Stimulated activated CD4-positive, alpha-beta T cell treated with anti-CD3 and anti-CD28 coated beads, Interleukin-15, amount 100 ng/mL, for 24 hours (primary cell): ENCODE results near the gene SDK1.

Experiments used
- DNase-seq: peaks from one replicate; pipeline ENCODE4 v3.0.0-alpha.2; 2020

Gene SDK1

DNA sequence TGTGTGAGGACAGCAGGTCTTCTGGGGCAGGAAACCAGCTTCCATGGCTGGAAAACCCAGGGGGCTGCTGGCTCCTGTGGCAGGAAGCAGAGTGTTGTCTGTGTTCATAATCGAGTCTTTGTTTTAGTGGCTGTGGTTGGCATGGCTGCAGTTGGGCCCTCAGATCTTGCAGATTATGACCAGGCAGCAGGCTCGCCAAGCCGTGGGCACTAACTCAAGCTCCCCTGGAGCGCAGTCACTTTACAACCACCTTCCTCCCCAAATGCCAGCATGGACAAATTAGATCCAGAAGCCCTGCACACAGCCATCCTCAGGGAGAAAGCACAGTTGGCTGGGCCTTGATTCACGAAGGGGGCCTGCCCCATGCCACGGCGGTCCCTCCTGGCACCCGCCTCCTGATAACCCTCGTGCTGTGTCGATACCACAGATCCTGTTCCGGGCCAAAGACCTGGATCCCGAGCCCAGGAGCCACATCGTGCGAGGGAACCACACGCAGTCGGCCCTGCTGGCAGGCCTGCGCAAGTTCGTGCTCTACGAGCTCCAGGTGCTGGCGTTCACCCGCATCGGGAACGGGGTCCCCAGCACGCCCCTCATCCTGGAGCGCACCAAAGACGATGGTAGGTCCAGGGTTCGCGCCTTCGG, 828.5 kb downstream of the SDK1 start:
- DNase-seq = no peak

- no peak for DNase-seq
Measured at GRCh38 chr7:4131063-4131462, 830.0 kb downstream of the SDK1 start.

DNA sequence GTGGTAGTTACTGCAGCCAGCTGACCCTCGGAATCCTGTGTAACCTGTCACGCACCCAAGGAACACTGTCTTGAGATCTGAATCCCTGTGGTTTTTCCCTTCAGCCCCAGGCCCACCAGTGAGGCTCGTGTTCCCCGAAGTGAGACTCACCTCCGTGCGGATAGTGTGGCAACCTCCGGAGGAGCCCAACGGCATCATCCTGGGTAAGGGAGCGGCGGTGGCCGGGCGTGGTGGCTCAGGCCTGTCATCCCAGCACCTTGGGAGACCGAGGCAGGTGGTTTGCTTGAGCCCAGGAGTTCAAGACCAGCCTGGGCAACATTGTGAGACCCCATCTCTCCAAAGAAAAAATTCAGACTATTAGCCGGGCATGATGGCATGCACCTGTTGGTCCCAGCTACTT, 831.2 kb downstream of the SDK1 start:
- DNase-seq = no peak

DNA sequence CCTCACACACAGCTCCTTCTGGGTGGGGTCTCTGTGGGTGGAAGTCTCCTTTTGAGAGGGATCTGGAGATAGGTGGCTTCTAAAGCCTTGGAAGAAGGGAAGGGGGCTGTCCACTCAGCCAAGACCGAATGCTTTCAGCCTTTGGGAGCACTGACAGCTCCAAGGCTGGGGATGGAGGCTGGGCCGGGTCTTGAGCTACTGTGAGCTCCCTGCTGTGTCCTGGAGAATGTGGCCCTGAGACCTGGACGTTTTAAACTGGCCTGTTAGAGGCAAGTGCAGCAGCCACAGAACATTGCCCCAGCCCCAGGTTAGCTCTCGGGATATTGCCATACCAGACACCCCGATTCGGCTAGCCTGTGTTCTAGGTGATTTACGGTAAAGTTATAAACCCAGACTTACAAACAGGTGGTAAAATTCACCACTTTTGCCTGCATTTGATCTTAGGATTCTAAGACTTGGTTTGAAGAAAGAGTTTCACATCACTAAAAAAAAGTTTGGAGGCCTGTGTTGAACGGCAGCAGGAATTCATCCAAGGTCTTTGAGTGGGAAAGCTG, 832.5 kb downstream of the SDK1 start:
- DNase-seq = no peak

- no peak for DNase-seq
Measured at GRCh38 chr7:4134204-4134603, 833.2 kb downstream of the SDK1 start.

GRCh38 chr7:4134631-4135030, 833.6 kb downstream of the SDK1 start:
- no peak for DNase-seq

- no peak for DNase-seq
Measured at GRCh38 chr7:4135301-4135700, 834.2 kb downstream of the SDK1 start.

GRCh38 chr7:4136036-4136435, 835.0 kb downstream of the SDK1 start:
- DNase-seq = no peak

DNA sequence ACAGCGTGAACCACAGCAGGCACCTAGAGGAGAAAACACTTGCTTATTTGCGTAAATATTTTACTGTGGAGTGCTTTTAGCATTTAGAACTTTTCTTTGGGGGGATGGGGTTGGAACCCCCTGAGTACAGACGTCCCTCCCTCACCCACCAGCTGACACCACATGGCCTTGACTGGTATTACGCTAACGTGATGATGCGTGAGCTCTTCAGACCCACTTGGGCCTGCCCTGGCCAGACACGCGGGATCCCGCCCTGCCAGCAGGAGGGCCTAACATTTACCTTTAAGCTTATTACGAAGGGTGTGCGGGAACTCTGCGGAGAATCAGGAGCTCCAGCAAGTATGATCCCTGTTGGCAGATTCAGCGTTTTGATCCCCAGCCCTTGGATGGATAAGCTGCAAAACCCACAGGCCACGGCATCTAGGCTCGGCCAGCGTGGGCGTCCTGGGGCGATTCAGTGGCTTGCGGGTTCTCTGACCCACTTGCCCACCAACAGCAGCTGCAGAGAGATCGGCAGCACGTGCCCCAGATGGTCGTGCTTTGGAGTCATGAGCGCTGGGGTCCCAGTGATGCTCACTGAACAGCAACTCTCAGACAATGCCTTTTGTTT, 835.6 kb downstream of the SDK1 start:
- DNase-seq = no peak

- DNase-seq = no peak
Measured at GRCh38 chr7:4137552-4137951, 836.5 kb downstream of the SDK1 start.

- DNase-seq = no peak
Measured at GRCh38 chr7:4138866-4139265, 837.8 kb downstream of the SDK1 start.

DNA sequence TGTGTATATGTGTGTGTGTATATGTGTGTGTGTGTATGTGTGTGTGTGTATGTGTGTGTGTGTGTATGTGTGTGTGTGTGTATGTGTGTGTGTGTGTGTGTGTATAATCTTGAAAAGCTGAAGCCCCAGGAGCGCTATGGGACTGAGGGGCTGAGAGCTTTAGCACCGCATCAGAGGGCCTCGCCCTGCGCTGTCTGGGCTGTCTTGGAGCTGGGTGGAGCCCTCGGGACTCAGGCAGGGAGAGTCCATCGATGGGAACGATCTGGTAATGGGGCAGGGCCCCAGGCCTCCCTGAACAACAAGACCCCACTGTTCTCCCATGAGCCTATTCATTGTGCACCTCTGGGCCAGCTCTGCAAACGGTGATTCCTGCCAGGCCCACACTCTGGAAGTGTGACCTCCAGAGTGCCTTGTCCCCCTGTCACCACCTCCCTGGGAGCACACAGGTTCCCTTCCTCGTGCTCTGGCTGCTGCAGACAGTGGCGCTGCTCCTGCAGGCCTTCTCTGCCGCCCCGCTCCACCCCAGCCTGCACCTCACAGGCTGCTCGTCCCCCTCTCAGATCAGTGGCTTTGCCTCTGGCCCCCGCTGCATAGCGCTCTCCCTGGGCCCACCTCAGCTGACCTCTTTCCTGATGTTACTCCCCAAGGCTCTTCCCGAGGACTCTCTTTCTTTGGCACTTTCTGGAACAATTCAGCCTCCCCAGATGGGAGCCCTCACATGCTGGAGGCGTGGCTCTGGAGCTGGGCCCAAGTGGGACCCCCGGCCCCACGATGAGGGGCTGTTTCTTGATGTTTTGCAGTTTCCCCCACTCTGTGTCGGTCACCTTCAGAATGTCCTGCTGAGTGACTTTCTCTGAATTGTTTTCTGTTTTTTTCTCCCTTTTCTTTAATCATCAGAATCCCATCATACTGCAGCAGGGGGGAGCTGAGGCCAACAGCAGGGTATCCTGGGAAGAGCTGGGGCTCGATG, 838.9 kb downstream of the SDK1 start:
- DNase-seq = no peak

DNA sequence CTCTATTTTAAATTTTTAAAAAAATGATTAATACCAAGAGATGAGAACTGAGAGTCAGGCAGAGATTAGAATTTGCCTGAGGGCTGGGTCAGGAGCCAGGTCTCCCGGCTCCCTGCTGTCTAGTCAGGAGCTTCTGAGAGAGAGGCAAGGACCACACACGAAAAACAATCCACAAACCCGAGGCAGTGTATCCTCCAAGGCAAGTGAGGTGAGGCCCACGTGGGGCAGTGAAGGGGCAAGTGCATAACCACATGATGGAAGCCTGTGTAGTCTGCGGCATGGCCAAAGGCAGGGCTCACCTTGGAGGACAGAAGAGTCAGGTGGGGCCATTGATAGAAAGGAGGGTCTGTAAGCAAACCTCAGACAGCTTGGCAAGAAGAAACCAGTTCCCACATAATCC, 839.9 kb downstream of the SDK1 start:
- DNase-seq = no peak

- DNase-seq = no peak
Measured at GRCh38 chr7:4143006-4143405, 842.0 kb downstream of the SDK1 start.

GRCh38 chr7:4143511-4144171, 842.6 kb downstream of the SDK1 start:
- DNase-seq = no peak

DNA sequence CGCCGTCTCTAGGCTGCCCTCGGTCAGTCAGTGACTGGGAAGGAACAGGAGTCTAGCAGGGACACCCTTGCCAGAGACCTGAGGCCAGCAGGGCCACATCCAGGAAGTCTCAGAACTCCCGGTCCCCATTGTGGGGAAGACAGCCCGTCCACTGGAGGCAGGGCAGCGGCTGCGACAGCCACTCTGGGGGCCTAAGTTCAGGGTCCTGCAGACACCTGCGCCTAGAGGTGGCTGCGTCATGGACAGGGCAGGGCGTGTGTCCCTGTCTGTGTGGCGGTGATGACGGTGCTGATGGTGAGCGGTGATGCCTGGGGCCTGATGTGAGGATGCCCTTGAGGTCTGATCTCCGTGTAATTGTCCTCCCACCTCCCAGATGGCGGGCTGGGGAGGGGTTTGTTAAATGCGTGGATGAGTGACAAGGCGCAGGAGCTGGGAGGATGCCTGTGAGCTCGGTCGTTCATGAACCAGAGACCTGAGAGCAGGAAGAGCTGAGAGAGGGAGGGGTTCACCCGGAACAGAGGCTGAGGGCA, 843.2 kb downstream of the SDK1 start:
- no peak for DNase-seq

- no peak for DNase-seq
Measured at GRCh38 chr7:4144811-4145510, 843.9 kb downstream of the SDK1 start.

DNA sequence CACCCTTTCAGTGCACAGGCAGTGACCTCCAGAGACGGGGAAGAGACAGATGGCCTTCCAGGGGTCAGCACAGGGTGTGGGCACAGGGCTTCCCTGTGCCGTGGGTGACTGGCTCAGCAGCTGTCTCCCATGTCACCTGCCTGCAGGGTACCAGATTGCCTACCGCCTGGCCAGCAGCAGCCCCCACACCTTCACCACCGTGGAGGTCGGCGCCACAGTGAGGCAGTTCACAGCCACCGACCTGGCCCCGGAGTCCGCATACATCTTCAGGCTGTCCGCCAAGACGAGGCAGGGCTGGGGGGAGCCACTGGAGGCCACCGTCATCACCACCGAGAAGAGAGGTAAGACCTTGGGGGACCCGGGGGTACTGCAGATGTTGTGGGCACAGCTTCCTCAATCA, 844.5 kb downstream of the SDK1 start:
- no peak for DNase-seq

GRCh38 chr7:4147926-4148620, 847.0 kb downstream of the SDK1 start:
- no peak for DNase-seq

DNA sequence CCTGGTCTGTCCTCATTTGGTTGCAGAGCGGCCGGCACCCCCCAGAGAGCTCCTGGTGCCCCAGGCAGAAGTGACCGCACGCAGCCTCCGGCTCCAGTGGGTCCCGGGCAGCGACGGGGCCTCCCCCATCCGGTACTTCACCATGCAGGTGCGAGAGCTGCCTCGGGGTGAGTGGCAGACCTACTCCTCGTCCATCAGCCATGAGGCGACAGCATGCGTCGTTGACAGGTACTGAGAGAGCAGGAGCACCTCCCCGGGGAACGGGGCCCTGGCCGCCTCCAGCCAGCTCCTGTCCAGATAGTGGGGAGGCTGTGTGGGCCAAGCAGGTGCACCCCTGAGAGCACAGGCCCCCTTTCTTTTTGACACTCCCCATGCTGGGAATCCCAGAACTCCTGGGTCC, 848.2 kb downstream of the SDK1 start:
- no peak for DNase-seq

DNA sequence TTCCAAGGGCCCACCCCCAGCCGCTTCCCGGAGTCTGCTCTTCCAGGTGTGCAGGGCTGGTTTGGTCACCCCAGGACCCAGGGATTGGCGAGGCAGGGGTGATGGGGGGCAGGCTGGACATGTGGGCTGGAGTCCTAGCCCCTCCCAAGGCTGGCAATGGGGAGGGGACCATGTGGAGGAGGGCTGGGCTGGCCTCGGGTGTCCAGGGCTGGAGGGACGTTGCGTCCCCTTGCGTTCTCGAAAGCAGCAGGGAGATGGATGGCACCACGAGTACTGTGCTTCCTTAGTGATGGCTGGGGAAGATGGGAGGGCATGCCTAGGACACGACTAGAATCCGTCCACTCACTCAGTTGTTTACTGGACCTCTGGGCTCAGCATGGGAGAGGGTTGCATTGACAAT, 848.6 kb downstream of the SDK1 start:
- no peak for DNase-seq

DNA sequence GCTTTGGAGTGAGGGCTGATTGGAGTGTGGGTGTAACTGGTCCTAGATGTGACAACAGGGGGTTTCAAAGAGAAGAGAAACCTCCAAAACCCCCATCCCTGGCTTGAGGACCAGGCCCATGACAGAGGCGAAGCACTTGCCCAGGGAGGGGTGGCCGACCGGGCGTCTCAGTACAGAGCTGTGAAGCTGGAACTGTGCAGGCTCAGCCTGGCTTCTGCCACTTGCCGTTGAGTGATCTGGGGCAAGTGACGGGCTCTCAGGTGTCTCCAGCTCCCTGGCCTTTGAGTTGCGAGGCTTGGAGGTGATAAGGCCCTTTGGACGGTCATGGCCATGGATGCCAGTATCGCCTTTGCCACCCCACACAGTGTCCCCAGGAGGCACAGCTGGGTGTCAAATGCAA, 849.7 kb downstream of the SDK1 start:
- no peak for DNase-seq
